NCI-H1694 treated with DMSO at 0.1 percent for 48 hours (cell line): ENCODE results near the gene QSOX2.

Experiments
- DNase-seq: peaks from one replicate; lab custom pipeline; 2025; lab: John Stamatoyannopoulos, UW

QSOX2 gene

GRCh38 chr9:136222906-136223285 lies 22.7 kb downstream of the QSOX2 start:
- DNase-seq = no peak

DNA sequence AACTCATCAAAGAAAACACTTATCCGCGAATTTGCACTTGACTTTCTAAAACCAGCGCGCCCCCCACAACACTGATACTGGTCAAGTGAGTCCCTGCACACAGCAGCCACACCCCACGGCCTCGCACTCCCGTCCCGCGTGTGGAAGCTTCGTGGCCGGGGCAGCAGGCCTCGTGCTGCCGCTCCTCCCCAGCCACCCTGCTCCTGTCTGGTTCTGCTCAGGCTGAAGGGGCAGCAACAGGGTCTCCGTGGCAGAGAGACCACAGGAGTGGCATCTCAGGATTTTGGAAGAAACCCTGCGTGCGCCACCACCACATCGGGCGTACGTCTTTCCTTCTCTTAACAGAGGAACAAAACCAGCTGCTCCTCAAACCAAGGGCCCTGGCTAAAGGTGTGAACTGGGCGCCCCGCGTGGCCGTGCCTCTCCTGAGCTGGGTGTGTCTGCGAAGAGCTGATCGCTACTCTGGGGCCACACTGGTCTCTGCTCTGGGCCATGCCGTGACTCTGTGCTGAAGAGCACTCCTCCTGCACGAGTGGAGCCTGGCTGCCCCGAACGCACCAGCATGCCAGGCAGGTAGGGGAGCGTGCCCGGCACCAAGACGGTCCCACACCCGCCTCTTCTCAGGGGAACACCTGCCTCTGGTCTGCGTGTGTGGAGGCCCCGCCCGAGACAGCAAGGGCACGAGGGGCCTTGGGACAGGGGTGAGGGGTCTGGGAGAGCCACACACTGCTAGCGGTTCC lies 23.3 kb downstream of the QSOX2 start:
- DNase-seq = no peak

GRCh38 chr9:136220017-136220729 lies 25.4 kb downstream of the QSOX2 start:
- DNase-seq = no peak

- DNase-seq = peak; percentile 3
Observed at GRCh38 chr9:136219276-136219675, 26.3 kb downstream of the QSOX2 start.

DNA sequence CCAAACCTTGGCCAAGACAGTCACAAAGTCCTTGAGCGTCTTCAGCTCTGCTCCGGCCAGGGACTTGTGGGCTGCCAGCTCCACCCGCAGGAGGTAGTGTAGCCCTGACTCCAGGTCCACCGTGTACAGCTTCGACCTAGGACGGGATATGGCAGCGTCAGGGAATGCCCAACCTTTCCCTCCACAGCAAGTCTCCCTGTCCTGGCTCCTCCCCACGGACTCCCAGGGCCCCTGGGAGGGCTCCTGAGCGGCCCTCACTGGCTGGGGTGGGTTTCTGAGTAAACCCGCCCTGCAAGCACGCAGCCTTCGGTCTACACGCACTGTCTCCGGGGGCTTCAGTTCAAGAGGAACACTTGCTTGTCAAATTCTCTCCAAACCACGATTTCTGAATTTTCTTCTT lies 26.9 kb downstream of the QSOX2 start:
- DNase-seq = no peak

DNA sequence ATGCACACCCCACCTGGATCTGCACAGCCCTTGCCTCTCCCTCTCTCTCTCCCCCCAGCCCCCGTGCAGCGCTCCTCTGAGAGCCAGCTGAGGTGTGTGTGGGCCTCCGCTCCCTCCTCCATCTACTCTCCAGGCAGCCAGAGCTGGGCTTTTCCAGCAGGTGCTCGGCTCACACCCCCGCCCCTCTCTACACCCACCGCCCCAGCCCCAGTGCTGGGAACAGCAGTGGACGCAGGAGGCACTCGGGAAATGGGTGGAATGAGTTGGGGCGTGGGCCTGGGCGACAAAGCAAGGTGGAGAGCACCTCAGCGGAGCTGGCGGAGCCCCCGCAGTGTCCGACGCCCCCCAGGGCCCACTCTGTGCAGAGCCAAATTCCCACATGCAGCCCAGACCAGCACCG lies 27.3 kb downstream of the QSOX2 start:
- no peak for DNase-seq

DNA sequence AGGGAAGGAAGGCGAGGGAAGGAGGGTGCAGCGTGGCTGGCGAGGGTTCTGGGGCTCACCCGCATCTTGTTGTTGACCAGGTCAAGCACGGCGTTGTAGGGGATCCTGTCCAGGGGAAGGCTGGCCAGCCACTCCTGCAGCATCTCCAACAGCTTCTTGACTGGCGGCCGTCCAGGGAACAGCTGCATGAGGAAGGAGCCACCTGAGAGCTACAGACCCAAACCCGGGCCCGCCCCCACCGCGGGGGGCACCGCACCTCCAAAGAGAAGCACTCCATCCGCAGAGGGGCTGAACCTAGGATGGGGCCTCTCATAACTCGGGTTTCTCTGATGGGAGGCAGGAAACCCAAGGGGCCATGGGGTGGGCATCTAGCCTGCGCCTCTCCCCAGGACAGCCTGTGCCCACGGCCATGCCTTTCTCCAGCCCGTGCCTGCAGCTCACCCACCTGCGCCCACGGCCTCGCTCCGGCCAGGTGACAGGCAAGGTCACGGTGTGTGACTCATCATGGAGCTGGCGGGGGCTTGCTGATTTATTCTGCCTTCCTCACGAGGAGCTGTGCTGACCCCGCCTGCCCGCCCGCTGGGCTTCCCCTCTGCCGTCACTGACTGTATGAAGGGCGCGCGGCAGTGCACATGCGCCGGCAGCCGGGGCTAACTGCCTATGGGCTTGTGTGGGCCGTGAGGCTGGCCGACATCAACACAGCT lies 28.9 kb downstream of the QSOX2 start:
- no peak for DNase-seq

DNA sequence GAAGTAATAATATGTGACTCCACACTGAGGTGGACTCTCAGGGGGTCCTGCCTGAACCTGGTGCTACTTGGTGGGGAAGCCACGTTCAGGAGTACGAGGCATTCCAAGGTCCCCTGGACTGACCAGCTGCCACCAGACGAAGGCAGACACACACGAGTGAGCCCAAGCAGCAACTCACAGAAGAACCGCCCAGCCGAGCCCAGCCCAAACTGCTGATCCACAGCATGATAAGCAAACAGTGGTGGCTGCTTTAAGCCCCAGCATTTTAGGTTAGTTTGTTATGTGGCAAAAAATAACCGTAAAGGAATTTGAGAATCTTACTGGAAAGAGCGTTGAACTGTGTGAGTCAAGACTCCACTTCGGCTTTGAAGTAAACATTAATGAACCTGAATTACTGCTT lies 31.9 kb downstream of the QSOX2 start:
- DNase-seq = no peak

GRCh38 chr9:136212345-136212950 lies 33.2 kb downstream of the QSOX2 start:
- no peak for DNase-seq

GRCh38 chr9:136211441-136212344 lies 33.9 kb downstream of the QSOX2 start:
- no peak for DNase-seq

- no peak for DNase-seq
Observed at GRCh38 chr9:136211006-136211405, 34.6 kb downstream of the QSOX2 start.

GRCh38 chr9:136210276-136210675 lies 35.3 kb downstream of the QSOX2 start:
- no peak for DNase-seq

- DNase-seq = no peak
Observed at GRCh38 chr9:136209786-136210185, 35.8 kb downstream of the QSOX2 start.

GRCh38 chr9:136209232-136209631 lies 36.4 kb downstream of the QSOX2 start:
- DNase-seq = no peak

DNA sequence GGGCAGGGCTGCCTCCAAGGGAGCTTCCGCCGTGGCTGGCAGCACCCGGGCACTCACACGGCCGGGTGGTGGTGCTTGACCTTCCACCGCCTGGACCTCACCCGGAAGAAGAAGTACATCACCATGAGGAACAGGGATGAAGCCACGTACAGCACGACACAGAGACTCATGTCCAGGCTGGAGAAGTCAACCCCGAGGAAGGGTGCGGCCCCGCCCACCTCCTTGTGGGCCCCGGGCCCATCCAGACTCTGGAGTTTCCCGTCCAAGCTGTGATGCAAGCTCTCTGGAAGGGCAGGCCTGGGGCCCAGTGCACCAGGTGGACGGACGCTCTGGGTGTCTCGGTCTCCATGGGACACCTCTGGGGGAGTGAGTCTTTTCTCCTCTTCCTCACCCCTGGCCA lies 36.9 kb downstream of the QSOX2 start:
- no peak for DNase-seq

- no peak for DNase-seq
Observed at GRCh38 chr9:136207616-136208015, 38.0 kb downstream of the QSOX2 start.

DNA sequence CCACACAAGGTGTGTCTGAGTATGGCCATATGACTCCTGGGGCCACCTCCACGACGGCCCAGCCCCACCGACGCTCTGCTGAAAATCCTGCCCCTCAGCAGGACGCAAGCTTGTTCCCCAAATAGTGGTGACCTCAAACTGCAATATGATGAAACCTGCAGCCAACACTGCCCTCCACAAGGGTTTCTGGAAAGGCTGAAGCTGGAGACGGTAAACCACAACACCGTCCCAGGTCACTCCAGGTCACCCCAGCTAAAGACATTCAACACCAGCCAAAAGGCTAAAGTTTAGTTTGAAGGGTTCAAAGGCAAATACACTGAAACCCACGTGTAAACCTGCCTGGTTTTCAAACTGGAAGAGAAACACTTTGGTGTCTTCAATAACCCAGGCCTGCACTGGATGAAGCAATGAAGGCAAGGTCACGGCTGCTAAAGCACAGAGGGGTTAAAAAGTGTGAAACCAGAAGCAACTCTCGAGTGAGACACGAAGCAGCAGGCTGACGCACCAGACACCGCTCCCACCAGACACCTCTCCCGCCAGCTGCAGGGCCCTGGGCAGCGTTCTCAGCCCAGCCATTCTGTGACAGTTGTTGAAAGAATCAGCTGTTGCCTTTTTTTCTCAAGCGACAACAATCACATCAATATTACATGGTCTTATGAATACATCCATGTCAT lies 38.9 kb downstream of the QSOX2 start:
- peak; percentile 18 for DNase-seq

- DNase-seq = no peak
Observed at GRCh38 chr9:136205707-136205992, 40.0 kb downstream of the QSOX2 start.

GRCh38 chr9:136204838-136205706 lies 40.5 kb downstream of the QSOX2 start, which contains the start of gene LHX3:
Gene LHX3, minus strand, starts transcription at chr9:136205128. Its CDS starts 116 bp downstream, at chr9:136205012.
- no peak for DNase-seq

DNA sequence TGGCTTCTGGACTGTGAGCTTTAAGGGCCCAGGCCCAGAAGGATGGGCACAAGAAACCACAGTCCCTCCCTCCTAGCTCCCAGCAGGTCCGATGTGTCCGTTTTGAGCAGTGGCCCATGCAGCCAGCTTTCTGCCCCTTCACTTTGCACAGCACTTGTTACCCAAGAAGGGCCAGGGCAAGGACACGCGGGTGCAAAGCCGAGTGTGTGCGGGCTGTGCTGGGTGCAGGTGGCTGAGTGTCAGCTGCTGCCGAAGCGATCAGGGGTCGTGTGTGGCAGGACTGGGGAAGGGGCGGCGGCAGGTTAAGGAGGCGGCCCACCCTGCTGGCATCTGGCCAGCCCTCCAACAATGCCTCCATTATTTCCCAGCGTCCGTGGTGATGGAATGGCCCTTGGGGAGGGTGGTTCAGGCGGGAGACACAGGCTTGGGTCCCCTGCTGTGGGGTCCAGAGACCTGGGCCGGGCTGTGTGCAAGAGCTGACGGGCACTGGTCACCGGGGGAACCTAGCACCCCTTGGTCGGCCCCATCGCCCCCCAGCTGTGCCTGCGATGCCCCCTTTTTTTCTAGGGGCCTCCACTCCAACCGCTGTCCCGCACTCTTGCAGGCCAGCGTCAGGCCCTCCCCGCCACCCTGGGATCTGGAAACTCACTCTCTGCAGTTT lies 41.3 kb downstream of the QSOX2 start:
- DNase-seq = no peak
